ENCODE results near the gene PSMD9. TPM values are rescaled to one million over a fixed set of nuclear protein-coding genes. Genes with fewer than 3 reads are reported as not detected.

Gene PSMD9
- total RNA-seq, 1 experiment from 2014 or later: 62.7 TPM

DNA sequence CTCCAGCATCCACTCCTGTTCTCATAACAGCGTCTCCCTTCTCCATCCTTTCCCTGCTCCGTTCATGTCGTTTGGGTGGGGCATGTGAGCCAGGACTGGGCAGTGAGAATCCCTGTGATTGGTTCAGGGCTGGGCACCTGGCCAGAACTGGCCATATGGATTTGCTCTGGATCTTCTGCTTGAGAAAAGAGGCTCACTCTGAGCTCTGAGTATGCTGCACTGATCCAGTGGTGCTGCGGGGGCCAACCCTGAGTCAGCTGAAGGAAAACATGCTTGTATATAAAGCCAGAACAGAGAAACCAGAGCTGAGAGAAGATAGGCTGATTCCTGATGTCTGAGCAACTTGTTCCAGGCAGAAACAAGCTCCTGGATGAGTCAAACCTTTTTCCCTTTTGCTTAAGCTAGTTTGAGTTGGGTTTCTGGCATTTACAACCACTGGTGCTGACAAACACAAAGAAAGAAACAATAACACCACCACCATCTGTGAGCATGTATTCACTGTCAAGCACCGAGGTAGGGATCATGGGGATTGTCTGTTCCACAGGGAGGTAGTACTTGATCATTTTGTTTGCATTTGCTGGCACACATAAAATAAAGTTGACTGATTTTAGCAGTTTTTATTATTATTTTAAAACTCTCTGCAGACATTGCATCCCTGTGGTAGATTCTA, 15.9 kb upstream of the PSMD9 start:
- no peaks in the 10 kb centered on the region for H3K9me3 ChIP-seq (ENCODE audit: control insufficient read depth, insufficient read depth, low read depth, low read length)
- TF ChIP-seq, protein P1, sequence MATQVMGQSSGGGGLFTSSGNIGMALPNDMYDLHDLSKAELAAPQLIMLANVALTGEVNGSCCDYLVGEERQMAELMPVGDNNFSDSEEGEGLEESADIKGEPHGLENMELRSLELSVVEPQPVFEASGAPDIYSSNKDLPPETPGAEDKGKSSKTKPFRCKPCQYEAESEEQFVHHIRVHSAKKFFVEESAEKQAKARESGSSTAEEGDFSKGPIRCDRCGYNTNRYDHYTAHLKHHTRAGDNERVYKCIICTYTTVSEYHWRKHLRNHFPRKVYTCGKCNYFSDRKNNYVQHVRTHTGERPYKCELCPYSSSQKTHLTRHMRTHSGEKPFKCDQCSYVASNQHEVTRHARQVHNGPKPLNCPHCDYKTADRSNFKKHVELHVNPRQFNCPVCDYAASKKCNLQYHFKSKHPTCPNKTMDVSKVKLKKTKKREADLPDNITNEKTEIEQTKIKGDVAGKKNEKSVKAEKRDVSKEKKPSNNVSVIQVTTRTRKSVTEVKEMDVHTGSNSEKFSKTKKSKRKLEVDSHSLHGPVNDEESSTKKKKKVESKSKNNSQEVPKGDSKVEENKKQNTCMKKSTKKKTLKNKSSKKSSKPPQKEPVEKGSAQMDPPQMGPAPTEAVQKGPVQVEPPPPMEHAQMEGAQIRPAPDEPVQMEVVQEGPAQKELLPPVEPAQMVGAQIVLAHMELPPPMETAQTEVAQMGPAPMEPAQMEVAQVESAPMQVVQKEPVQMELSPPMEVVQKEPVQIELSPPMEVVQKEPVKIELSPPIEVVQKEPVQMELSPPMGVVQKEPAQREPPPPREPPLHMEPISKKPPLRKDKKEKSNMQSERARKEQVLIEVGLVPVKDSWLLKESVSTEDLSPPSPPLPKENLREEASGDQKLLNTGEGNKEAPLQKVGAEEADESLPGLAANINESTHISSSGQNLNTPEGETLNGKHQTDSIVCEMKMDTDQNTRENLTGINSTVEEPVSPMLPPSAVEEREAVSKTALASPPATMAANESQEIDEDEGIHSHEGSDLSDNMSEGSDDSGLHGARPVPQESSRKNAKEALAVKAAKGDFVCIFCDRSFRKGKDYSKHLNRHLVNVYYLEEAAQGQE (IDR thresholded peaks at IDR 0.05; ENCODE audit: insufficient read depth in 1 of 2, low read depth in 2 of 2, low read length in 1 of 2): no peak
- no peak for TF ChIP-seq SIN3A (IDR thresholded peaks at IDR 0.05; ENCODE audit: borderline replicate concordance, insufficient read depth, low read depth, low read length)
- no peak for TF ChIP-seq POLR2AphosphoS5 (IDR thresholded peaks at IDR 0.05; ENCODE audit: low read depth, low read length)
- TF ChIP-seq TCF7L2 (IDR thresholded peaks at IDR 0.05; ENCODE audit: low read depth, low read length): no peak
- TF ChIP-seq, protein P2, sequence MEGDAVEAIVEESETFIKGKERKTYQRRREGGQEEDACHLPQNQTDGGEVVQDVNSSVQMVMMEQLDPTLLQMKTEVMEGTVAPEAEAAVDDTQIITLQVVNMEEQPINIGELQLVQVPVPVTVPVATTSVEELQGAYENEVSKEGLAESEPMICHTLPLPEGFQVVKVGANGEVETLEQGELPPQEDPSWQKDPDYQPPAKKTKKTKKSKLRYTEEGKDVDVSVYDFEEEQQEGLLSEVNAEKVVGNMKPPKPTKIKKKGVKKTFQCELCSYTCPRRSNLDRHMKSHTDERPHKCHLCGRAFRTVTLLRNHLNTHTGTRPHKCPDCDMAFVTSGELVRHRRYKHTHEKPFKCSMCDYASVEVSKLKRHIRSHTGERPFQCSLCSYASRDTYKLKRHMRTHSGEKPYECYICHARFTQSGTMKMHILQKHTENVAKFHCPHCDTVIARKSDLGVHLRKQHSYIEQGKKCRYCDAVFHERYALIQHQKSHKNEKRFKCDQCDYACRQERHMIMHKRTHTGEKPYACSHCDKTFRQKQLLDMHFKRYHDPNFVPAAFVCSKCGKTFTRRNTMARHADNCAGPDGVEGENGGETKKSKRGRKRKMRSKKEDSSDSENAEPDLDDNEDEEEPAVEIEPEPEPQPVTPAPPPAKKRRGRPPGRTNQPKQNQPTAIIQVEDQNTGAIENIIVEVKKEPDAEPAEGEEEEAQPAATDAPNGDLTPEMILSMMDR (IDR thresholded peaks at IDR 0.05): no peak
- H3K27ac ChIP-seq (ENCODE audit: low read length): no peak overlapping the region
- intact Hi-C loops (cut with micrococcal nuclease; ENCODE audit: unreplicated experiment): no loop called here
- ChIA-PET POLR2A (no interaction called here), CTCF (no interaction called here)
- no peaks in the 10 kb centered on the region for H3K27me3 ChIP-seq (ENCODE audit: control insufficient read depth, insufficient read depth, low read length)
- H3K36me3 ChIP-seq (ENCODE audit: control insufficient read depth, insufficient read depth, low read length): no peaks in the 10 kb centered on the region
- no peak overlapping the region for H3K4me3 ChIP-seq (ENCODE audit: low read depth in 2 of 2, low read length in 2 of 2)
- in situ Hi-C loops (cut with HindIII; ENCODE audit: low pct_unique_long_range_greater_than_20kb, low sequenced_read_pairs): no loop called here
- DNase-seq (ENCODE audit: low read depth, low spot score) (no peak), ATAC-seq (peak; percentile 46; the same call in 1 of the 2 replicates)
- no peaks in the 10 kb centered on the region for H3K4me1 ChIP-seq (ENCODE audit: control insufficient read depth, insufficient read depth, low read length)
- no TSS peak for BruUV-seq (replicated peaks)

DNA sequence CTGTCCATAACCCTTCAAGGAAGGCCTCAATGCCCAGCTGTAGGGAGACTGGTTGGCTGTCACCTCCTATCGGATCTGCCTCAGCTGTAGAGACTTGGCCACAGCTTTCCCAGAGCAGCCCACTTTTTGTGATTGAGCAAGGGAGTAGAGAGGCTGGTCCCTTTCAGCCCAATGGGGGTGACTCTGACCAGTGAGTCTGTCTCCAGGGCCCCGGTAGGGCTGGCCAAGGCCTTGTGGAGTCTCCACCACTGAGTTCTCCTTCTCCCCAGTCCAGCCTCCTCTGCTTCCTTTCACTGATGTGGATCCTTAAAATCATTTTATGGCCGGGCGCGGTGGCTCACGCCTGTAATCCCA, 15.4 kb upstream of the PSMD9 start:
- CTCF ChIA-PET: no interaction called here
- in situ Hi-C loops (cut with HindIII; ENCODE audit: low pct_unique_long_range_greater_than_20kb, low sequenced_read_pairs): no loop called here

More for the DNA sequence above, 15.4 kb upstream of the PSMD9 start:
- POLR2A ChIA-PET: no interaction called here
- no peaks in the 10 kb centered on the region for H3K27me3 ChIP-seq (ENCODE audit: control insufficient read depth, insufficient read depth, low read length)
- TF ChIP-seq, protein P2 (IDR thresholded peaks at IDR 0.05): no peak
- TF ChIP-seq SIN3A (IDR thresholded peaks at IDR 0.05; ENCODE audit: borderline replicate concordance, insufficient read depth, low read depth, low read length) (no peak), POLR2AphosphoS5 (IDR thresholded peaks at IDR 0.05; ENCODE audit: low read depth, low read length) (no peak), TCF7L2 (IDR thresholded peaks at IDR 0.05; ENCODE audit: low read depth, low read length) (no peak)
- TF ChIP-seq, protein P1 (IDR thresholded peaks at IDR 0.05; ENCODE audit: insufficient read depth in 1 of 2, low read depth in 2 of 2, low read length in 1 of 2): no peak
- no peak for ATAC-seq
- no TSS peak for BruUV-seq (replicated peaks)
- H3K4me1 ChIP-seq (ENCODE audit: control insufficient read depth, insufficient read depth, low read length): no peaks in the 10 kb centered on the region
- H3K9me3 ChIP-seq (ENCODE audit: control insufficient read depth, insufficient read depth, low read depth, low read length): no peaks in the 10 kb centered on the region
- H3K36me3 ChIP-seq (ENCODE audit: control insufficient read depth, insufficient read depth, low read length): no peaks in the 10 kb centered on the region
- no peak overlapping the region for H3K27ac ChIP-seq (ENCODE audit: low read length)
- no peak overlapping the region for H3K4me3 ChIP-seq (ENCODE audit: low read depth in 2 of 2, low read length in 2 of 2)
- no peak for DNase-seq (ENCODE audit: low read depth, low spot score)
- intact Hi-C loops (cut with micrococcal nuclease; ENCODE audit: unreplicated experiment): no loop called here

Data from Panc1 (cell line).